ENCODE measurements around the gene ZNF30. TPM values are rescaled to one million over a fixed set of nuclear protein-coding genes. Genes with fewer than 3 reads are reported as not detected.
"Not testable (repeated sequence)": the region's sequence is repeated elsewhere in the genome, so short reads cannot be mapped to it uniquely, and the experiment has no call there.

ZNF30 gene
- total RNA-seq, 1 experiment from 2014 or later: 8.3 TPM

- H4K8ac ChIP-seq (replicated peaks; ENCODE audit: insufficient read length, low read depth, low read length): no peak overlapping the region
- peaks cover 15% of the 10 kb centered on the region for H3K9me3 ChIP-seq (ENCODE audit: control insufficient read depth, low read depth, low read length)
Observed at GRCh38 chr19:34918190-34918589, 8.5 kb upstream of the ZNF30 start.

GRCh38 chr19:34920090-34920786, 6.5 kb upstream of the ZNF30 start:
- Mint-ChIP-seq H3K36me3 (ENCODE audit: insufficient read depth in 1 of 3, low read depth in 3 of 3) (peaks cover 0 to 19% (median 1%) of the 10 kb centered on the region in 3 experiments; a peak in 5 of 7 replicates), H3K9me3 (peaks cover 56 to 60% of the 10 kb centered on the region in 2 experiments), H3K27me3 (ENCODE audit: low read depth) (peaks cover 35% of the 10 kb centered on the region)
- not testable (repeated sequence) for H3T11ph ChIP-seq (ENCODE audit: low read length); H3K4me1 Mint-ChIP-seq; H3K4me1 ChIP-seq (ENCODE audit: insufficient read depth, low read length); H3K27me3 ChIP-seq (ENCODE audit: insufficient read depth, low read length); H3K4ac ChIP-seq (ENCODE audit: low read depth, low read length); H3K79me2 ChIP-seq (ENCODE audit: insufficient read depth, low read length); H2BK12ac ChIP-seq (ENCODE audit: insufficient read length, low read depth, low read length); H3K18ac ChIP-seq (ENCODE audit: insufficient read length, low read depth, low read length); H3K23me2 ChIP-seq (ENCODE audit: insufficient read length, low read depth, low read length, poor library complexity, severe bottlenecking); H2BK20ac ChIP-seq (ENCODE audit: low read depth, low read length, poor library complexity, severe bottlenecking); H3K27ac ChIP-seq (ENCODE audit: insufficient read length, low read depth, low read length); DNase-seq; H3K9ac ChIP-seq (ENCODE audit: extremely low read depth, insufficient read length, low read length); H2BK15ac ChIP-seq (ENCODE audit: low read depth, low read length); H3K4me3 Mint-ChIP-seq; H4K8ac ChIP-seq (replicated peaks; ENCODE audit: insufficient read length, low read depth, low read length); H3K56ac ChIP-seq (ENCODE audit: insufficient read length, low read depth, low read length); H4K5ac ChIP-seq (ENCODE audit: insufficient read length, low read depth, low read length); H2AK5ac ChIP-seq (ENCODE audit: insufficient read length, low read length); H4K20me1 ChIP-seq (ENCODE audit: control insufficient read depth, insufficient read depth, insufficient read length); H3K4me2 ChIP-seq (ENCODE audit: insufficient read depth, insufficient read length, low read length); H3K23ac ChIP-seq (ENCODE audit: insufficient read length, low read depth, low read length); H2AFZ ChIP-seq (ENCODE audit: low read length); H4K91ac ChIP-seq (ENCODE audit: insufficient read length, low read depth, low read length); H3K27ac Mint-ChIP-seq; H3K79me1 ChIP-seq (ENCODE audit: insufficient read depth, low read depth, low read length, poor library complexity, severe bottlenecking); H2BK5ac ChIP-seq (ENCODE audit: insufficient read length, low read length); H2BK120ac ChIP-seq (ENCODE audit: low read depth, low read length, poor library complexity, severe bottlenecking); H3K14ac ChIP-seq (ENCODE audit: insufficient read depth, low read length)
- H3K9me3 ChIP-seq (ENCODE audit: control insufficient read depth, low read depth, low read length): peaks cover 15% of the 10 kb centered on the region
- WGBS (ENCODE audit: extremely low coverage, insufficient read length, low lambda C conversion rate): no CpG with 5 or more reads among the region's 8 CpGs

More at GRCh38 chr19:34918190-34918589, 8.5 kb upstream of the ZNF30 start:
- Histone ChIP-seq H3K27ac (ENCODE audit: insufficient read length, low read depth, low read length) (no peak overlapping the region), H3K4me1 (ENCODE audit: insufficient read depth, low read length) (no peaks in the 10 kb centered on the region), H2AK5ac (ENCODE audit: insufficient read length, low read length) (no peak overlapping the region), H2BK15ac (ENCODE audit: low read depth, low read length) (no peak overlapping the region), H3K4ac (ENCODE audit: low read depth, low read length) (no peak overlapping the region), H3K18ac (ENCODE audit: insufficient read length, low read depth, low read length) (no peak overlapping the region), H2AFZ (ENCODE audit: low read length) (no peak overlapping the region), H4K91ac (ENCODE audit: insufficient read length, low read depth, low read length) (no peak overlapping the region), H4K5ac (ENCODE audit: insufficient read length, low read depth, low read length) (no peak overlapping the region), H3T11ph (ENCODE audit: low read length) (no peak overlapping the region), H2BK12ac (ENCODE audit: insufficient read length, low read depth, low read length) (no peak overlapping the region), H3K79me2 (ENCODE audit: insufficient read depth, low read length) (no peaks in the 10 kb centered on the region; the same call in 1 of the 2 replicates), H4K20me1 (ENCODE audit: control insufficient read depth, insufficient read depth, insufficient read length) (no peaks in the 10 kb centered on the region), H3K23me2 (ENCODE audit: insufficient read length, low read depth, low read length, poor library complexity, severe bottlenecking) (no peaks in the 10 kb centered on the region), H3K9ac (ENCODE audit: extremely low read depth, insufficient read length, low read length) (no peak overlapping the region), H2BK5ac (ENCODE audit: insufficient read length, low read length) (no peak overlapping the region), H3K79me1 (ENCODE audit: insufficient read depth, low read depth, low read length, poor library complexity, severe bottlenecking) (no peaks in the 10 kb centered on the region), H3K23ac (ENCODE audit: insufficient read length, low read depth, low read length) (no peak overlapping the region), H2BK120ac (ENCODE audit: low read depth, low read length, poor library complexity, severe bottlenecking) (no peak overlapping the region), H3K14ac (ENCODE audit: insufficient read depth, low read length) (no peak overlapping the region), H3K56ac (ENCODE audit: insufficient read length, low read depth, low read length) (no peak overlapping the region), H2BK20ac (ENCODE audit: low read depth, low read length, poor library complexity, severe bottlenecking) (no peak overlapping the region), H3K27me3 (ENCODE audit: insufficient read depth, low read length) (no peaks in the 10 kb centered on the region), H3K4me2 (ENCODE audit: insufficient read depth, insufficient read length, low read length) (no peak overlapping the region)
- peaks cover 20% of the 10 kb centered on the region for H3K27me3 Mint-ChIP-seq (ENCODE audit: low read depth)
- no peak for TF ChIP-seq CTCF (conservative IDR thresholded peaks at IDR 0.05)
- H3K4me1 Mint-ChIP-seq: no peaks in the 10 kb centered on the region
- H3K36me3 Mint-ChIP-seq (ENCODE audit: insufficient read depth in 1 of 3, low read depth in 3 of 3): peaks cover 0 to 19% (median 1%) of the 10 kb centered on the region in 3 experiments; a peak in 5 of 7 replicates
- no peak for DNase-seq
- WGBS (ENCODE audit: extremely low coverage, insufficient read length, low lambda C conversion rate): no CpG with 5 or more reads among the region's 2 CpGs
- H3K4me3 Mint-ChIP-seq: no peak overlapping the region
- H3K9me3 Mint-ChIP-seq: peaks cover 57 to 69% of the 10 kb centered on the region in 2 experiments
- H3K27ac Mint-ChIP-seq: no peak overlapping the region

All from H9 (cell line).